Mesenchymal stem cell (in vitro differentiated cells and primary cell): ENCODE results near the gene TAPT1.

ENCODE experiments used
- DNase-seq: peaks from one replicate; pipeline ENCODE4 v3.0.0-alpha.2; 2013
- H2AFZ ChIP-seq: one replicate; pipeline ENCODE4 v1.6.1; 2013; ENCODE audit warnings: low read depth, mild to moderate bottlenecking, control low read depth, inconsistent platforms, low read length, moderate library complexity
- H2AK5ac ChIP-seq: 2 replicates; pipeline ENCODE4 v1.6.1; 2013; ENCODE audit warnings: low read length, moderate library complexity, mild to moderate bottlenecking, inconsistent platforms; ENCODE audit not compliant: severe bottlenecking
- H2BK120ac ChIP-seq: one replicate; pipeline ENCODE4 v1.6.1; 2013; ENCODE audit warnings: low read depth, mild to moderate bottlenecking, inconsistent platforms, low read length, moderate library complexity
- H2BK12ac ChIP-seq, 2 experiments: one replicate each; pipeline ENCODE4 v1.6.1; 2013; ENCODE audit warnings: inconsistent platforms in 2 of 2, low read length in 2 of 2, mild to moderate bottlenecking in 2 of 2, moderate library complexity in 2 of 2, control low read depth in 1 of 2
- H2BK15ac ChIP-seq: one replicate; pipeline ENCODE4 v1.6.1; 2013; ENCODE audit warnings: mild to moderate bottlenecking, low read depth, inconsistent platforms; ENCODE audit not compliant: poor library complexity, severe bottlenecking
- H2BK5ac ChIP-seq: 2 replicates; pipeline ENCODE4 v1.6.1; 2013; ENCODE audit warnings: low read depth, mild to moderate bottlenecking, low read length, control low read depth, inconsistent platforms; ENCODE audit not compliant: poor library complexity, severe bottlenecking
- H3K14ac ChIP-seq, 2 experiments: one replicate each; pipeline ENCODE4 v1.6.1; 2013; ENCODE audit warnings: inconsistent platforms in 2 of 2, low read length in 2 of 2, control low read depth in 1 of 2, mild to moderate bottlenecking in 1 of 2, moderate library complexity in 1 of 2
- H3K18ac ChIP-seq, 2 experiments: one replicate each; pipeline ENCODE4 v1.6.1; 2013; ENCODE audit warnings: inconsistent platforms in 2 of 2, low read length in 2 of 2, control low read depth in 1 of 2, low read depth in 1 of 2, mild to moderate bottlenecking in 1 of 2
- H3K23ac ChIP-seq, 2 experiments: one replicate each; pipeline ENCODE4 v1.6.1; 2013; ENCODE audit warnings: inconsistent platforms in 2 of 2, low read length in 2 of 2, mild to moderate bottlenecking in 2 of 2, moderate library complexity in 2 of 2, control low read depth in 1 of 2
- H3K27ac ChIP-seq: 2 replicates; pipeline ENCODE4 v1.5.1; 2013; ENCODE audit warnings: mild to moderate bottlenecking, moderate library complexity, low read length, control low read depth, inconsistent platforms; ENCODE audit not compliant: poor library complexity, severe bottlenecking
- H3K27me3 ChIP-seq, 2 experiments: 2 replicates each; pipeline versions ENCODE4 v1.6.1 to v1.7.0; 2013; ENCODE audit warnings: low read length in 2 of 2, mild to moderate bottlenecking in 2 of 2, moderate library complexity in 2 of 2, control low read depth in 1 of 2, inconsistent platforms in 1 of 2; ENCODE audit not compliant: control insufficient read depth in 1 of 2, insufficient read depth in 1 of 2
- H3K36me3 ChIP-seq, 2 experiments: 2 replicates each; pipeline versions ENCODE4 v1.6.1 to v1.7.0; 2013; ENCODE audit warnings: low read length in 2 of 2, control low read depth in 1 of 2, inconsistent platforms in 1 of 2, low read depth in 1 of 2, mild to moderate bottlenecking in 1 of 2; ENCODE audit not compliant: insufficient read depth in 2 of 2, control insufficient read depth in 1 of 2
- H3K4ac ChIP-seq, 2 experiments: one replicate each; pipeline ENCODE4 v1.6.1; 2013; ENCODE audit warnings: inconsistent platforms in 2 of 2, low read length in 2 of 2, mild to moderate bottlenecking in 2 of 2, moderate library complexity in 2 of 2, control low read depth in 1 of 2, low read depth in 1 of 2
- H3K4me1 ChIP-seq: 2 replicates; pipeline ENCODE4 v1.6.1; 2013; ENCODE audit warnings: low read depth, low read length, control low read depth; ENCODE audit not compliant: control insufficient read depth, insufficient read depth
- H3K4me2 ChIP-seq: 2 replicates; pipeline ENCODE4 v1.6.1; 2013; ENCODE audit warnings: low read length, mild to moderate bottlenecking, inconsistent platforms; ENCODE audit not compliant: poor library complexity, severe bottlenecking
- H3K4me3 ChIP-seq, 2 experiments: 2 replicates each; pipeline versions ENCODE4 v1.5.1 to v1.7.0; 2013; ENCODE audit warnings: low read length in 2 of 2, mild to moderate bottlenecking in 2 of 2, control low read depth in 1 of 2, low read depth in 1 of 2; ENCODE audit not compliant: insufficient read depth in 1 of 2
- H3K79me1 ChIP-seq: replicated peaks from 2 replicates; pipeline ENCODE4 v1.6.1; 2013; ENCODE audit warnings: mild to moderate bottlenecking, control low read depth, low read length, inconsistent platforms; ENCODE audit not compliant: poor library complexity, severe bottlenecking
- H3K9ac ChIP-seq: 2 replicates; pipeline ENCODE4 v1.7.0; 2013; ENCODE audit warnings: mild to moderate bottlenecking, low read length, moderate library complexity
- H3K9me3 ChIP-seq: 2 replicates; pipeline ENCODE4 v1.7.0; 2013; ENCODE audit warnings: mild to moderate bottlenecking, low read length; ENCODE audit not compliant: control insufficient read depth
- H4K8ac ChIP-seq: one replicate; pipeline ENCODE4 v1.6.1; 2013; ENCODE audit warnings: inconsistent platforms, mild to moderate bottlenecking, low read length, moderate library complexity
- H4K91ac ChIP-seq: one replicate; pipeline ENCODE4 v1.6.1; 2013; ENCODE audit warnings: mild to moderate bottlenecking, low read length, inconsistent platforms
- WGBS: methylation state at CpG from one replicate; pipeline ENCODE4 v1.1.7; 2013; ENCODE audit warnings: mixed read lengths; 5-methylcytosine and 5-hydroxymethylcytosine counted together

TAPT1 gene

GRCh38 chr4:16168144-16168543 is 58.1 kb downstream of the TAPT1 start:
- no peak overlapping the region for H2BK12ac ChIP-seq

GRCh38 chr4:16165931-16166330 is 60.3 kb downstream of the TAPT1 start:
- H2BK5ac ChIP-seq, result no peak overlapping the region
- no peak overlapping the region for H2BK120ac ChIP-seq
- no peak overlapping the region for H4K91ac ChIP-seq
- no peak overlapping the region for H3K14ac ChIP-seq
- DNase-seq, result no peak
- H3K4me1 ChIP-seq, result no peaks in the 10 kb centered on the region
- H3K4me3 ChIP-seq, result no peak overlapping the region
- no peaks in the 10 kb centered on the region for H3K9me3 ChIP-seq
- no peak overlapping the region for H4K8ac ChIP-seq
- no peak overlapping the region for H3K9ac ChIP-seq
- peaks cover 1% of the 10 kb centered on the region for H3K79me1 ChIP-seq
- no peak overlapping the region for H3K18ac ChIP-seq
- H2BK12ac ChIP-seq, result no peak overlapping the region
- no peak overlapping the region for H2AFZ ChIP-seq
- H2BK15ac ChIP-seq, result no peak overlapping the region
- H3K27ac ChIP-seq, result no peak overlapping the region
- H3K4me2 ChIP-seq, result no peak overlapping the region
- H3K27me3 ChIP-seq, result no peaks in the 10 kb centered on the region
- no peak overlapping the region for H3K4ac ChIP-seq
- WGBS, result 97% methylated on average over 7 of the region's 7 CpGs
- H3K23ac ChIP-seq, result no peak overlapping the region
- no peak overlapping the region for H2AK5ac ChIP-seq
- peaks cover 24 to 65% of the 10 kb centered on the region in 2 experiments for H3K36me3 ChIP-seq

More at GRCh38 chr4:16168144-16168543, 58.1 kb downstream of the TAPT1 start:
- no peak overlapping the region for H2BK120ac ChIP-seq
- DNase-seq, result no peak
- H4K91ac ChIP-seq, result peak overlapping the region; percentile 28
- peaks cover 25 to 70% of the 10 kb centered on the region in 2 experiments for H3K36me3 ChIP-seq
- H3K4me2 ChIP-seq, result no peak overlapping the region
- no peak overlapping the region for H2BK5ac ChIP-seq
- no peak overlapping the region for H2AK5ac ChIP-seq
- H3K4me1 ChIP-seq, result no peaks in the 10 kb centered on the region
- WGBS, result 97% methylated on average over 8 of the region's 8 CpGs
- no peak overlapping the region for H3K27ac ChIP-seq
- no peak overlapping the region for H3K9ac ChIP-seq
- no peak overlapping the region for H3K14ac ChIP-seq
- H2BK15ac ChIP-seq, result no peak overlapping the region
- H3K9me3 ChIP-seq, result no peaks in the 10 kb centered on the region
- no peaks in the 10 kb centered on the region for H3K27me3 ChIP-seq
- peaks cover 1% of the 10 kb centered on the region for H3K79me1 ChIP-seq
- H3K23ac ChIP-seq, result no peak overlapping the region
- H3K4me3 ChIP-seq, result no peak overlapping the region
- H2AFZ ChIP-seq, result no peak overlapping the region
- no peak overlapping the region for H3K18ac ChIP-seq
- H4K8ac ChIP-seq, result no peak overlapping the region
- H3K4ac ChIP-seq, result no peak overlapping the region

- no peak overlapping the region for H3K14ac ChIP-seq
- no peak overlapping the region for H4K8ac ChIP-seq
- no peak overlapping the region for H2BK5ac ChIP-seq
- no peaks in the 10 kb centered on the region for H3K27me3 ChIP-seq
- peaks cover 17 to 54% of the 10 kb centered on the region in 2 experiments for H3K36me3 ChIP-seq
- no peak overlapping the region for H2AFZ ChIP-seq
- no peak overlapping the region for H2BK12ac ChIP-seq
- H3K4me2 ChIP-seq, result no peak overlapping the region
- DNase-seq, result no peak
- H3K9me3 ChIP-seq, result no peaks in the 10 kb centered on the region
- H3K4ac ChIP-seq, result no peak overlapping the region
- no peak overlapping the region for H2BK120ac ChIP-seq
- H4K91ac ChIP-seq, result no peak overlapping the region
- 94% methylated on average over 2 of the region's 4 CpGs for WGBS
- H3K79me1 ChIP-seq, result peaks cover 1% of the 10 kb centered on the region
- H2AK5ac ChIP-seq, result no peak overlapping the region
- H3K18ac ChIP-seq, result no peak overlapping the region
- H2BK15ac ChIP-seq, result no peak overlapping the region
- peaks cover 4% of the 10 kb centered on the region for H3K4me1 ChIP-seq
- H3K9ac ChIP-seq, result no peak overlapping the region
- no peak overlapping the region for H3K23ac ChIP-seq
- no peak overlapping the region for H3K27ac ChIP-seq
- no peak overlapping the region for H3K4me3 ChIP-seq
Measured at GRCh38 chr4:16162891-16163290, 63.4 kb downstream of the TAPT1 start.

GRCh38 chr4:16161851-16162408 is 64.3 kb downstream of the TAPT1 start:
- Histone ChIP-seq H4K91ac (peak overlapping the region; percentile 5), H3K4ac (no peak overlapping the region), H2BK12ac (peak overlapping the region in 1 of 2 experiments; percentile 44), H3K4me1 (peaks cover 4% of the 10 kb centered on the region), H2BK15ac (no peak overlapping the region), H3K79me1 (peaks cover 1% of the 10 kb centered on the region), H2BK120ac (no peak overlapping the region), H3K9ac (no peak overlapping the region), H3K9me3 (no peaks in the 10 kb centered on the region), H3K4me2 (no peak overlapping the region), H3K18ac (peak overlapping the region in 1 of 2 experiments; percentile 14), H2BK5ac (no peak overlapping the region), H3K14ac (peak overlapping the region in 1 of 2 experiments; percentile 68), H2AK5ac (no peak overlapping the region), H3K27me3 (no peaks in the 10 kb centered on the region), H3K27ac (no peak overlapping the region), H2AFZ (no peak overlapping the region), H3K36me3 (peaks cover 17 to 50% of the 10 kb centered on the region in 2 experiments), H3K4me3 (no peak overlapping the region), H4K8ac (no peak overlapping the region), H3K23ac (no peak overlapping the region)
- WGBS, result 91% methylated on average over 5 of the region's 6 CpGs
- DNase-seq, result no peak
